Pons (tissue), 1 donor: ENCODE results near the gene TAS1R1.
"Not testable (repeated sequence)": the region's sequence is repeated elsewhere in the genome, so short reads cannot be mapped to it uniquely, and the experiment has no call there.

Experiments used
- DNase-seq: peaks from one replicate; pipeline ENCODE4 v3.0.0-alpha.2; 2016; ENCODE audit warnings: low spot score

TAS1R1 gene

DNA sequence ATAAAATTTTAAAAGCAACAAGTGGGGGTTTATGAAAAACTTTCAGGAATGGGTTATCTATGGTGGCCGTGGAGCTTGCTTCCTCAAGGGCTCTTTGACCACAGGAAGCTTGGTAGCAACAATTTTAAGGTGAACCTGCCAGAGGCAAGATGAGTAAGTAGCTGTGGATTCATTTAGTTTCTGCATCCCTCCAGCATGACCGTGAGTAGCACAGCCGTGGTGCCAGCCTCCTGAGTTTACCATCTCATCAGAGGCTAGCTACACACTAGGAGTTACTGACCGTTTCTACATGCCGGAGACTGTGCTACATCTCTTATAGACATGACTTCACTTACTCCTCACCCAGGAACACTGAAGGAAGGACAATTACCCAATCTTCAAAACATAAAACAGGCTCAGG, 33.6 kb upstream of the TAS1R1 start:
- DNase-seq = no peak

DNA sequence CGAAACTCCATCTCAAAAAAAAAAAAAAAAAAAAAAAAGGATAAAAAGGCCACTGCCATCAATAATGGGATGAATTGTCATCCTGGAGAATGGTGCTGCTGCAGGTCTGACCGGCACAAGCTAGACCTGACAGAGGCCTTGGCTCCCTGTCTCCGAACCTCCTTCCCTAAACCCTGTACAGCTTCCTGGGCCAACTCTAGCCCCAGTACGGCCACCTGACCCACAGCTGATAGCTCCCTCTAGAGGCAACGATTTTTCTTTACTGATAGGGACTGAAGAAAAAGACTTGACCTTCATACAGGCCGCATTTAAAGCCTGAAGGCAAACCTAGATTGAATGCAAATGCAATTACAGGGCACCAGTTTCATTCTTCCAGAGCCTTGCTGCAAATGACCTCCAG, 31.5 kb upstream of the TAS1R1 start:
- peak; percentile 39 for DNase-seq

DNA sequence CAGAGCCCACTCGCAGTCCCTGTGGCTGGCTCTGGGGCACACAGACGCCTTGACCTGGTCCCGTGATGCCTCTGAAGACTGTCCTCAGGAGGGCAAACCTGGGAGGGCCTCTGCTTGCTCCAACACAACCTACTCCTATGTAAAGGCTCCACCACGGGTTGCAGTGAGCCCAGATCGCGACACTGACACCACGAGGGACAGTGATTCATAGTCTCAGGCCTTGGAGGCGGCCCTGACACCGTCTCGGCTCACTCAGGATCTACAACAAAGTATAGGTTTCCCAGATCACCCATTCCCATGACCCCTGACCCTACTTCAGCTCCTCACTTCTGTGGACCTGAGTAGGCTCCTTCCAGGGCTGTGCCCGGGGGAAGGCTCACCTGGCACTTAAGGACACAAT, 28.8 kb upstream of the TAS1R1 start:
- DNase-seq = no peak

GRCh38 chr1:6528492-6528891, 26.6 kb upstream of the TAS1R1 start:
- no peak for DNase-seq

- DNase-seq = no peak
These were observed 24.5 kb upstream of the TAS1R1 start for GRCh38 chr1:6530504-6531160.

- no peak for DNase-seq
These were observed 23.1 kb upstream of the TAS1R1 start for GRCh38 chr1:6531996-6532395.

DNA sequence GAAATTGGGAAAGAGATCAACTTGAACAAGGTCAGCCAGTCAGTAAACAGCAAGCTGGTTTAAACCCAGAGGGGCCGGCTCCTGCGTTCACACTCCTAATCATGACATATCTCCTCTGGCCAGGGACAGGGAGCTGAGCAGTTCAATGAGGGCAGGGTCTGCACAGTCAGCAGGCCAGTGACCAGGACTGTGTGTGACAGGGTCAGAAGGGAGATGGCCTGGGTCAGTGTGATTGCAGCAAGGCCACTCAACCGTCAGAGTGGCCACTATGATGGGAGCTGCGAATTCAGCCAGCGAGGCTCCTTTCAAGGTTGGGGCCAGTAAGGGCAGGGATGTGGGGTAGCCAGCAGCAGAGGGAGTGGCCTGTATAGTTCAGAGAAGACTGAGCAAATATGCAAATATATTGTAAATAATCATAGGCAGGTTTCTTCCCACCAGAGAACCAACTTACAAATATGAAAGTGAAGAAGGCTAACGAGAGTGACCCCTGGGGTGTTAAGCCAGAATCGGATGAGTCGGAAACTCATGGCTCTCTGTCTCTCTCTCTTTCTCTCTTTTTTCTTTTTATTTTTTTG, 20.8 kb upstream of the TAS1R1 start:
- DNase-seq = no peak

- no peak for DNase-seq
These were observed 19.9 kb upstream of the TAS1R1 start for GRCh38 chr1:6535214-6535613.

- no peak for DNase-seq
These were observed 18.8 kb upstream of the TAS1R1 start for GRCh38 chr1:6536291-6536690.

DNA sequence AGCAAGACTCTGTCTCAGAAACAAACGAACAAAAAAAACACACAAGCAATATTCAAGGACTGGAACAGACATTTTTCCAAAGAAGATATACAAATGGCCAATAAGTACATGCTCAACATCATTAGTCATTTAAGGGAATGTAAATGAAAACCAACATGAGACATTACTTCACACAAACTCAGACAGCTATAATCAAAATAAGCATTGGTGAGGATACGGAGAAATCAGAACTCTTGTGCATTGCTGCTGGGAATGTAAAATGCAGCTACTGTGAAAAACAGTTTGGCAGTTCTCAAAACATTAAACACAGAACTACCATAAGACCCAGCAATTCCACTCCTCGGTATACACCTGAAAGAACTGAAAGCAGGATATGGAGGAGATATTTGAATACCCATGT, 16.2 kb upstream of the TAS1R1 start:
- no peak for DNase-seq

- DNase-seq = no peak
These were observed 10.3 kb upstream of the TAS1R1 start for GRCh38 chr1:6544831-6545230.

DNA sequence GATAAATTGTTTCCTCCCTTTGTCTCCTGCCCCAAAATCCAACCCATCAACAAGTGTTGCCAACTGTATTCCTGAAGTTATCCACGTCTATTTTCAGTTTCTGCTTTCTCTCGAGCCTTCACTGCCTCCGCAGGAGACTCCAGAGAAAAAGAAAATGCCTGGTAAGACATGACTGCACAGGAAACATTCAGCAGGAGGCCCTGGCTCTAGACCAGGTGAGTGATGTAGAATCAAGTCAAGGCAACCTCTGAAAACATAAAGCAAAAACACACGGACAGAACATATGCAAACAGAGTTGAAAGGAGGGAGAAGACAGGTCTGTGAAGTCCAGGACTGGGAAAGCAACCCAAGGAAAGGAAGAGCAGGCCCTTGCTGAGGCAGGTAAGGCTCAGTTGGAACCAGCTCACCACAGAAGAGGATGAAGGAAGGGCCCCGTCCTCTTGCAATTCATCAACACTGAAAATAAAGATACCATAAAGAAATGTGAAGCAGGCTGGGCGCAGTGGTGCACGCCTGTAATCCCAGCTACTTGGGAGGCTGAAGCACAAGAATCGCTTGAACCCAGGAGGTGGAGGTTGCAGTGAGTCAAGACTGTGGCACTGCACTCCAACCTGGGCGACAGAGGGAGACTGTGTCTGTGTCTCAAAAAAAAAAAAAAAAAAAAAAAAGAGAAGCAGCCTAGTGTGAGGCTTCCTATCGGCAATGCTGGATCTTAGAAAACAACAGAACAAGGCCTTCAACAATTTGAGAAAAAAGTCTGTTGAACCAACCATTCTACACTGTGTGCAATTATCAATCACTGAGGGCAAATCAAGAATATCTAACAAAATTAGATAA, 9.6 kb upstream of the TAS1R1 start:
- DNase-seq = no peak

GRCh38 chr1:6546326-6546725, 8.8 kb upstream of the TAS1R1 start:
- DNase-seq = no peak

GRCh38 chr1:6547301-6547700, 7.8 kb upstream of the TAS1R1 start:
- no peak for DNase-seq

- peak; percentile 84 for DNase-seq
These were observed 838 bp upstream of the TAS1R1 start, which contains the start of gene NOL9 for GRCh38 chr1:6554031-6554906. Gene NOL9, minus strand, starts transcription at chr1:6554513. Its CDS starts 11 bp downstream, at chr1:6554502.

DNA sequence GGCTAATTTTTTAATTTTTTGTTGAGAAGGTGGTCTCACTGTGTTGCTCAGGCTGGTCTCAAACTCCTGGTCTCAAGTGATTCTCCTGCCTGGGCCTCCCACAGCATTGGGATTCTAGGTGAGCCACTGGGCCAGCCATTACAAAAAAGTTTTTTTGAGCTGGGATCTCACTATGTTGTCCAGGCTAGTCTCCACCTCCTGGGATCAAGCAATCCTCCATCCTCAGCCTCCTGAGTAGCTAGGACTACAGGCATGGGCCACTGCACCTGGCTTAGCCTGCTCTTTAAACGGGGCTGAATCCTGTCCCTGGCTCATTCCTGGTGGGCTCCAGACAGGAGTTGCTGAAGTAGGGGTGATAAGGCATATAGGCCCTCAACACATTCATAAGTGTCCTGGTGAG, 2.5 kb downstream of the TAS1R1 start:
- no peak for DNase-seq

DNA sequence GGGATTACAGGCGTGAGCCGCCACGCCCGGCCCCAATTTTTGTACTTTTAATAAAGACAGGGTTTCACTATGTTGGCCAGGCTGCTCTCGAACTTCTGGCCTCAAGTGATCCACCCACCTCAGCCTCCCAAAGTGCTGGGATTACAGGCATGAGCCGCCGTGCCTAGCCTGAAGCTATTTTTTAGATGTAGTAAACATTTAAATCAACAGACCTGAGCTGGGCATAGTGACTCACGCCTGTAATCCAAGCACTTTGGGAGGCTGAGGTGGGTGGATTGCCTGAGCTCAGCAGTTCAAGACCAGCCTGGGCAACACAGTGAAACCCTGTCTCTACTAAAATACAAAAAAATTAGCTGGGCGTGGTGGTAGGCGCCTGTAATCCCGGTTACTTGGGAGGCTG, 4.1 kb downstream of the TAS1R1 start:
- not testable (repeated sequence) for DNase-seq

DNA sequence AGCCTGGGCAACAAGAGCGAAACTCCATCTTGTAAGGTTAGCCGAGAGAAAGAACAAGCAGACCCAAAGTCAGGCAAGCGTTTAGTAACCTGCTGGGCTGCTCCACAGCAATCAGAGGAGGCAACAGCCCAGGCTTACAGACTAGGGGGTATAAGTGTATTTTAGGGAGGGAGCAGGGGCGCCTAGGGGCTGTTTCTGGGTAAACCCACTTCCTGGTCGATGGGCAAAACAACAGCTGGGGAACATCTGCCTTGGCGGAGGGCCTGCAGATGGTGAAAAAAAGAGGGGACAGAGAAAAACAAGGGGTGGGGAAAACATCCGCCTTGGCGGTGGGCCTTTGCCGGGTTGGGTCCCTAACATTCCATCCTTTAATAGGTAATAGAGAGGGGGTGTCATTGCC, 5.2 kb downstream of the TAS1R1 start:
- DNase-seq = no peak

DNA sequence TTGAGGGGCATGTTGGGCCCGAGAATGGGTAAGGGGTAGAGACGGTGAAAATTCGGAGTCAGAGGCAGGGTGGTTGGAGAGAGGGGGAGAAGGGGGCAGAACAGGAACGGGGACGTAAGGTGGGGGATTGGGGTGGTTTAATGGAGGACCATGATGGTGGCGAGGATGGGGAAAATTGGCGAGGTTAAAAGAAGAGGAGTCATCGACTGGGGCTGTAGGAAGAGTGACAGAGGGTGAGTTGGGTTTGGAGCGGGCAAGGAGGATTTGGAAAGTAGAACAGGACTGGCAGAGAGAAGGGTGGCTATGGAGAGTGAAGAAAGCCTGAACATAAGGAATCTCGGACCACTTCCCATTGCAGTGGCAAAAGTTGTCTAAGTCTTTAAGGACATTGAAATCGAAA, 13.9 kb downstream of the TAS1R1 start:
- DNase-seq = no peak

GRCh38 chr1:6570100-6570499, 15.0 kb downstream of the TAS1R1 start:
- DNase-seq = no peak

GRCh38 chr1:6570987-6571386, 15.9 kb downstream of the TAS1R1 start:
- DNase-seq = no peak
